Activated gamma-delta T cell treated with anti-CD3 and anti-CD28 coated beads, Interleukin-2, amount 50 U/mL, for 16 hours (primary cell): ENCODE data around the gene TMOD3.
"Not testable (repeated sequence)": the region's sequence is repeated elsewhere in the genome, so short reads cannot be mapped to it uniquely, and the experiment has no call there.

ENCODE experiments used
- DNase-seq: peaks from one replicate; pipeline ENCODE4 v3.0.0-alpha.2; 2020; ENCODE audit warnings: low read depth

TMOD3 gene

GRCh38 chr15:51829376-51830275 lies at the start of gene TMOD3:
TSS of gene TMOD3 (plus strand) at chr15:51829653. CDS start at chr15:51862885, 33,232 bp downstream.
- peak; percentile 86 for DNase-seq

GRCh38 chr15:51780636-51781035 lies 48.8 kb upstream of the TMOD3 start:
- no peak for DNase-seq

- DNase-seq: no peak
These were observed 47.9 kb upstream of the TMOD3 start for GRCh38 chr15:51781506-51781905.

GRCh38 chr15:51782357-51782896 lies 47.0 kb upstream of the TMOD3 start:
- DNase-seq: no peak

GRCh38 chr15:51783967-51784366 lies 45.5 kb upstream of the TMOD3 start:
- no peak for DNase-seq

- not testable (repeated sequence) for DNase-seq
These were observed 42.3 kb upstream of the TMOD3 start for GRCh38 chr15:51787130-51787529.

GRCh38 chr15:51792474-51792873 lies 37.0 kb upstream of the TMOD3 start:
- not testable (repeated sequence) for DNase-seq

- no peak for DNase-seq
These were observed 35.7 kb upstream of the TMOD3 start for GRCh38 chr15:51793521-51794305.

GRCh38 chr15:51796847-51797401 lies 32.5 kb upstream of the TMOD3 start:
- DNase-seq: no peak

- no peak for DNase-seq
These were observed 31.2 kb upstream of the TMOD3 start for GRCh38 chr15:51798281-51798680.

- no peak for DNase-seq
These were observed 29.9 kb upstream of the TMOD3 start for GRCh38 chr15:51799282-51800252.

GRCh38 chr15:51801391-51801835 lies 28.0 kb upstream of the TMOD3 start:
- no peak for DNase-seq

- no peak for DNase-seq
These were observed 26.9 kb upstream of the TMOD3 start for GRCh38 chr15:51802593-51802992.

GRCh38 chr15:51803965-51804364 lies 25.5 kb upstream of the TMOD3 start:
- no peak for DNase-seq

- no peak for DNase-seq
These were observed 23.3 kb upstream of the TMOD3 start for GRCh38 chr15:51806123-51806522.

GRCh38 chr15:51809457-51809856 lies 20.0 kb upstream of the TMOD3 start:
- DNase-seq: no peak

GRCh38 chr15:51812598-51812997 lies 16.9 kb upstream of the TMOD3 start:
- DNase-seq: no peak

GRCh38 chr15:51814606-51815005 lies 14.8 kb upstream of the TMOD3 start:
- DNase-seq: no peak

- DNase-seq: no peak
These were observed 12.8 kb upstream of the TMOD3 start for GRCh38 chr15:51816611-51817010.

- no peak for DNase-seq
These were observed 11.3 kb upstream of the TMOD3 start for GRCh38 chr15:51818150-51818549.

- DNase-seq: no peak
These were observed 3.8 kb upstream of the TMOD3 start for GRCh38 chr15:51825698-51826097.
